A549 (cell line): ENCODE measurements around the gene ACVR2B. TPM values are rescaled to one million over a fixed set of nuclear protein-coding genes. Genes with fewer than 3 reads are reported as not detected.

ENCODE experiments used
- ATAC-seq, 2 experiments: fragments of 200-7000 bp in 1 of 2; fragments of >200 bp in 1 of 2; cut with Nextera tagmentation in 1 of 2; cut with Tn5 transposase in 1 of 2; 3 replicates each; pipeline versions ENCODE4 v1.8.0 to v1.9.1; 2018 to 2020; ENCODE audit warnings: mild to moderate bottlenecking in 1 of 2, moderate library complexity in 1 of 2
- CTCF ChIA-PET: fragments of 300-600 bp; sonication (Branson Sonifier 250); formaldehyde crosslinking; extraction: SDS; loops from one replicate; lab custom pipeline; 2021; ENCODE audit warnings: antibody characterized with exemption, inconsistent platforms; lab: Yijun Ruan, JAX
- POLR2A ChIA-PET: fragments of 350-600 bp; formaldehyde crosslinking; extraction: SDS; loops from one replicate; lab custom pipeline; 2021; ENCODE audit warnings: antibody characterized with exemption, inconsistent platforms; lab: Yijun Ruan, JAX
- DNase-seq, 2 experiments: peaks; one replicate each; pipeline versions ENCODE4 v3.0.0 to v3.0.0-alpha.2; 2011 to 2016; ENCODE audit warnings: low read depth in 1 of 2, low spot score in 1 of 2
- FAIRE-seq: peaks from 2 replicates; lab custom pipeline; 2011; peaks lifted over from hg19 to GRCh38; lab: Jason Lieb, UNC
- H3K27ac ChIP-seq, 2 experiments: fragments of >200 bp; sonication (Bioruptor Twin); formaldehyde crosslinking; 3 replicates each; pipeline ENCODE4 v1.5.1; 2016 to 2017
- H3K4me1 ChIP-seq: fragments of >200 bp; sonication (Bioruptor Twin); formaldehyde crosslinking; 3 replicates; pipeline ENCODE4 v1.6.1; 2016
- H3K4me2 ChIP-seq: fragments of >200 bp; sonication (Bioruptor Twin); formaldehyde crosslinking; 3 replicates; pipeline ENCODE4 v1.6.1; 2016
- H3K4me3 ChIP-seq: fragments of >200 bp; sonication (Bioruptor Twin); formaldehyde crosslinking; 3 replicates; pipeline ENCODE4 v1.5.1; 2016
- H3K9me3 ChIP-seq: fragments of >200 bp; sonication (Bioruptor Twin); formaldehyde crosslinking; 3 replicates; pipeline ENCODE4 v1.6.1; 2016
- ATOH8 ChIP-seq: fragments of 250-450 bp; sonication (Bioruptor Pico); IDR thresholded peaks from 2 replicates; pipeline ENCODE4 v1.5.0; 2020; ENCODE audit warnings: low read depth, mild to moderate bottlenecking, moderate library complexity
- BCL3 ChIP-seq: fragments of >200 bp; sonication (Bioruptor Twin); formaldehyde crosslinking; IDR thresholded peaks from 3 replicates; pipeline ENCODE4 v1.6.1; 2016
- CBX2 ChIP-seq: fragments of 200-600 bp; sonication (generic); IDR thresholded peaks from 2 replicates; pipeline ENCODE4 v1.6.1; 2016; ENCODE audit warnings: low read depth, mild to moderate bottlenecking, borderline replicate concordance
- CBX8 ChIP-seq: fragments of 200-600 bp; sonication (generic); IDR thresholded peaks from 2 replicates; pipeline ENCODE4 v1.6.1; 2016
- CEBPB ChIP-seq, 2 experiments: fragments of >200 bp in 1 of 2; sonication (Bioruptor Twin) in 1 of 2; formaldehyde crosslinking in 1 of 2; IDR thresholded peaks; 2 replicates each; pipeline ENCODE4 v1.6.1; 2012 to 2016
- CHD2 ChIP-seq: fragments of 150-350 bp; IDR thresholded peaks from 2 replicates; pipeline ENCODE4 v1.6.1; 2014; ENCODE audit warnings: low read length; ENCODE audit not compliant: partially characterized antibody
- CHD4 ChIP-seq: fragments of 200-600 bp; sonication (generic); IDR thresholded peaks from 2 replicates; pipeline ENCODE4 v1.6.1; 2016; ENCODE audit warnings: antibody characterized with exemption, mild to moderate bottlenecking, borderline replicate concordance
- EP300 ChIP-seq, 2 experiments: fragments of >200 bp; sonication (Bioruptor Twin); formaldehyde crosslinking; IDR thresholded peaks; 2 replicates in 1 of 2; 3 replicates in 1 of 2; pipeline ENCODE4 v1.6.1; 2016 to 2017
- FOXS1 ChIP-seq: fragments of 250-450 bp; sonication (Bioruptor Pico); IDR thresholded peaks from 2 replicates; pipeline ENCODE4 v1.5.0; 2020; ENCODE audit warnings: mild to moderate bottlenecking, moderate library complexity
- GATA3 ChIP-seq: IDR thresholded peaks from 2 replicates; pipeline ENCODE4 v1.6.1; 2012; ENCODE audit warnings: borderline replicate concordance
- HOXA7 ChIP-seq: fragments of 250-450 bp; sonication (Bioruptor Pico); IDR thresholded peaks from 2 replicates; pipeline ENCODE4 v1.5.0; 2020; ENCODE audit warnings: mild to moderate bottlenecking, moderate library complexity
- HOXB13 ChIP-seq: fragments of 250-450 bp; sonication (Bioruptor Pico); IDR thresholded peaks from 2 replicates; pipeline ENCODE4 v1.5.0; 2020; ENCODE audit warnings: low read depth, mild to moderate bottlenecking, moderate library complexity
- JUNB ChIP-seq: fragments of >200 bp; sonication (Bioruptor Twin); formaldehyde crosslinking; IDR thresholded peaks from 2 replicates; pipeline ENCODE4 v1.6.1; 2016
- MYC ChIP-seq: IDR thresholded peaks from 2 replicates; pipeline ENCODE4 v1.6.1; 2012; ENCODE audit warnings: mild to moderate bottlenecking, inconsistent platforms, low read length, improper control_type of control experiment, borderline replicate concordance
- NPAS2 ChIP-seq: fragments of 250-450 bp; sonication (Bioruptor Pico); IDR thresholded peaks from 2 replicates; pipeline ENCODE4 v1.8.0; 2022; ENCODE audit warnings: mild to moderate bottlenecking, moderate library complexity, borderline replicate concordance
- POLR2AphosphoS2 ChIP-seq: conservative IDR thresholded peaks from 2 replicates; pipeline ENCODE4 v1.6.1; 2012; ENCODE audit warnings: low read length, improper control_type of control experiment, inconsistent platforms
- RAD21 ChIP-seq, 2 experiments: fragments of >200 bp in 1 of 2; sonication (Bioruptor Twin) in 1 of 2; formaldehyde crosslinking in 1 of 2; IDR thresholded peaks in 1 of 2; conservative IDR thresholded peaks in 1 of 2; 2 replicates in 1 of 2; 3 replicates in 1 of 2; pipeline ENCODE4 v1.6.1; 2012 to 2018; ENCODE audit warnings: inconsistent platforms in 1 of 2
- RARB ChIP-seq: fragments of 250-450 bp; sonication (Bioruptor Pico); IDR thresholded peaks from 2 replicates; pipeline ENCODE4 v1.8.0; 2021; ENCODE audit warnings: mild to moderate bottlenecking, moderate library complexity
- REST ChIP-seq: fragments of 200-600 bp; sonication (generic); IDR thresholded peaks from 2 replicates; pipeline ENCODE4 v1.6.1; 2016; ENCODE audit warnings: antibody characterized with exemption, mild to moderate bottlenecking, moderate library complexity
- SREBF2 ChIP-seq: fragments of 450-650 bp; IDR thresholded peaks from 2 replicates; pipeline ENCODE4 v1.6.1; 2014; ENCODE audit warnings: mild to moderate bottlenecking, moderate library complexity
- USF2 ChIP-seq: fragments of 450-650 bp; IDR thresholded peaks from 2 replicates; pipeline ENCODE4 v1.6.1; 2014; ENCODE audit warnings: antibody characterized with exemption
- WGBS: methylation state at CpG from one replicate; pipeline ENCODE4 v1.1.6; 2017; ENCODE audit errors: missing lambda C conversion rate; 5-methylcytosine and 5-hydroxymethylcytosine counted together
- polyA plus RNA-seq, 4 experiments: library from polyadenylated mRNA; depleted of rRNA in 3 of 4; stranded (reverse); fragments of >200 nt; fragmentation: RNase III in 1 of 4; extraction: RNeasy Plus Mini Kit Qiagen cat#74134 plus additional on column Dnase treatment in 1 of 4; gene quantifications; 2 replicates in 3 of 4; 3 replicates in 1 of 4; pipeline ENCODE4 v1.2.3, GENCODE V29; 2011 to 2017

ACVR2B gene
- polyA plus RNA-seq, 2 of the 4 experiments (the other 2 are of a cell fraction), result 1.2 to 2.8 TPM

GRCh38 chr3:38522002-38522401 lies 68.3 kb downstream of the ACVR2B start:
- WGBS, result 96% methylated on average over 6 of the region's 6 CpGs
- Histone ChIP-seq H3K4me1 (no peaks in the 10 kb centered on the region), H3K27ac (no peak overlapping the region), H3K4me3 (no peak overlapping the region), H3K4me2 (no peak overlapping the region), H3K9me3 (no peaks in the 10 kb centered on the region)
- ChIA-PET POLR2A (no interaction called here), CTCF (interaction anchor here (0.6 to 8.8 kb wide), 65 partner anchors 9 to 770 kb away, joined by 3 to 82 read pairs (median 5); partner anchors contain the start of genes EXOG, SCN5A and XYLB)
- DNase-seq, result no peak
- TF ChIP-seq CBX2 (no peak), USF2 (no peak), HOXB13 (CRISPR knock-in tag) (no peak), FOXS1 (CRISPR knock-in tag) (no peak), SREBF2 (no peak), CHD2 (no peak), NPAS2 (CRISPR knock-in tag) (no peak), GATA3 (no peak), JUNB (no peak), RAD21 (conservative IDR thresholded peaks at IDR 0.05 in 1 of 2, IDR thresholded peaks at IDR 0.05 in 1 of 2) (no peak), HOXA7 (CRISPR knock-in tag) (no peak), CHD4 (no peak), ATOH8 (CRISPR knock-in tag) (no peak)
- no peak for ATAC-seq
- FAIRE-seq, result no peak

- 94% methylated on average over 5 of the region's 5 CpGs for WGBS
- Histone ChIP-seq H3K9me3 (no peaks in the 10 kb centered on the region), H3K4me2 (no peak overlapping the region), H3K4me1 (no peaks in the 10 kb centered on the region), H3K4me3 (no peak overlapping the region), H3K27ac (no peak overlapping the region)
- no peak for DNase-seq
- POLR2A ChIA-PET, result no interaction called here
- TF ChIP-seq CEBPB (IDR thresholded peaks at IDR 0.05) (no peak), MYC (no peak), REST (no peak), RARB (CRISPR knock-in tag) (no peak), BCL3 (no peak), POLR2AphosphoS2 (no peak), EP300 (IDR thresholded peaks at IDR 0.05) (no peak), CBX8 (no peak)
- CTCF ChIA-PET, result interaction anchor here (1.0 to 8.8 kb wide), 8 partner anchors 10 to 475 kb away, joined by 3 to 82 read pairs (median 8); partner anchors contain the start of gene EXOG
- ATAC-seq, result no peak
- FAIRE-seq, result no peak
Measured at GRCh38 chr3:38524141-38524739, 70.5 kb downstream of the ACVR2B start.
